GM18907 (cell line): ENCODE data around the gene DUSP16.

Experiments
- ATAC-seq: cut with Tn5 transposase; IDR thresholded peaks from one replicate; pipeline ENCODE4 v1.9.1; 2021; ENCODE audit warnings: mild to moderate bottlenecking, moderate library complexity; ENCODE audit not compliant: unreplicated experiment

DUSP16 gene

GRCh38 chr12:12550277-12550676 lies 12.4 kb downstream of the DUSP16 start:
- no peak for ATAC-seq

- ATAC-seq, result no peak
These were observed 13.2 kb downstream of the DUSP16 start for GRCh38 chr12:12549426-12549825.

- ATAC-seq, result no peak
These were observed 13.9 kb downstream of the DUSP16 start for GRCh38 chr12:12548713-12549112.

GRCh38 chr12:12546314-12546772 lies 16.3 kb downstream of the DUSP16 start:
- ATAC-seq, result no peak

- no peak for ATAC-seq
These were observed 18.7 kb downstream of the DUSP16 start for GRCh38 chr12:12543959-12544358.

GRCh38 chr12:12542964-12543363 lies 19.7 kb downstream of the DUSP16 start:
- ATAC-seq, result no peak

GRCh38 chr12:12542286-12542685 lies 20.4 kb downstream of the DUSP16 start:
- no peak for ATAC-seq

GRCh38 chr12:12541782-12542181 lies 20.9 kb downstream of the DUSP16 start:
- ATAC-seq, result no peak

GRCh38 chr12:12540261-12541013 lies 22.2 kb downstream of the DUSP16 start:
- no peak for ATAC-seq

- ATAC-seq, result no peak
These were observed 23.4 kb downstream of the DUSP16 start for GRCh38 chr12:12539028-12539810.

- no peak for ATAC-seq
These were observed 24.1 kb downstream of the DUSP16 start for GRCh38 chr12:12538535-12538934.

- ATAC-seq, result no peak
These were observed 25.2 kb downstream of the DUSP16 start for GRCh38 chr12:12537421-12537820.

- ATAC-seq, result no peak
These were observed 27.7 kb downstream of the DUSP16 start for GRCh38 chr12:12534975-12535374.

GRCh38 chr12:12534166-12534866 lies 28.3 kb downstream of the DUSP16 start:
- ATAC-seq, result no peak

GRCh38 chr12:12533238-12533829 lies 29.3 kb downstream of the DUSP16 start:
- no peak for ATAC-seq

- ATAC-seq, result no peak
These were observed 31.5 kb downstream of the DUSP16 start for GRCh38 chr12:12531194-12531593.

- ATAC-seq, result no peak
These were observed 32.8 kb downstream of the DUSP16 start for GRCh38 chr12:12529783-12530421.

- ATAC-seq, result no peak
These were observed 34.0 kb downstream of the DUSP16 start for GRCh38 chr12:12528361-12529270.

- ATAC-seq, result no peak
These were observed 34.8 kb downstream of the DUSP16 start for GRCh38 chr12:12527820-12528296.
